GF-D8 (cell line): ENCODE results near the gene PASK.
"Not testable (repeated sequence)": the region's sequence is repeated elsewhere in the genome, so short reads cannot be mapped to it uniquely, and the experiment has no call there.

Experiments used
- DNase-seq: peaks from one replicate; lab custom pipeline; 2025; lab: John Stamatoyannopoulos, UW

The PASK gene

DNA sequence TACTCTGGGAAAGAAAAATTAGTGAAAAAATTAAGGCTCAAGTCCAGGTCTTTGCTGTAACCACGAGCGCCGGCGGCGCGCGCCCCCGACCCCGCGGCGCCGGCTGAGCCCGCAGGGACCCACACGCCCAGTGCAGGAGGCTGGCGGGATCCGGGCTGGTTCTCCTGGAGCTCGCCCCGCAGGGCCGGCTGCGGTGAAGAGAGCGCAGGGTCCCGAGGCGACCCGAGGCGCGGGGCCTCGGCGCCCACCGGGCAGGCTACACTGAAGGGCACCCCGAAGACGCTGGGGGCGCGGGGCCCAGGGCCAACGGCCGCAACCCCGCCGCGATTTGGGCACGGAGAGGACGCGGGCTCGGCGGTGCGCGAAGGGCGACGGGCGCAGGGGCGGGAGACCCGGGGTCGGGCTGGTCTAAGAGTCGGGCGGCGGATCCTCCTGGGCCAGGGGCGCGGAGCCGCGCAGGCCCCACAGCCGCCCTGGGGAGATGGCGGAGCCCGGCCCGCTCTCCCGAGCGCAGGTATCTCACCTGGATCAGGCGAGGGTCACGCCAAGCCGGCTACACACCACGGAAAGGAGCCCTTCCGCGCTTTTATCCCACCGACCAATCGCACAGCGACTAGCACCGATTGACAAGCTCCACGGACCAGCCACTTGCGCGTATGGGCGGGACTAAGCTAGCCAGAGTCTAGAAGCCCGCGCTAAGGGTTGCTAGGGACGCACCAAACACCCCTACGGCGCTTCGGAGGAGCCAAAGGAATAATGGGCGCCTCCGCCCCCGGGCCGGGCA lies at the start of gene PASK:
TSS of gene PASK (minus strand) at position 582 of the 784 bp plus-strand sequence. CDS start 6,440 bp downstream, outside the sequence.
- peak; percentile 86 for DNase-seq

- no peak for DNase-seq
Measured at GRCh38 chr2:241198381-241199279, 49.4 kb upstream of the PASK start.

GRCh38 chr2:241197947-241198346 lies 48.7 kb upstream of the PASK start:
- DNase-seq, result no peak

- not testable (repeated sequence) for DNase-seq
Measured at GRCh38 chr2:241197246-241197645, 48.0 kb upstream of the PASK start.

DNA sequence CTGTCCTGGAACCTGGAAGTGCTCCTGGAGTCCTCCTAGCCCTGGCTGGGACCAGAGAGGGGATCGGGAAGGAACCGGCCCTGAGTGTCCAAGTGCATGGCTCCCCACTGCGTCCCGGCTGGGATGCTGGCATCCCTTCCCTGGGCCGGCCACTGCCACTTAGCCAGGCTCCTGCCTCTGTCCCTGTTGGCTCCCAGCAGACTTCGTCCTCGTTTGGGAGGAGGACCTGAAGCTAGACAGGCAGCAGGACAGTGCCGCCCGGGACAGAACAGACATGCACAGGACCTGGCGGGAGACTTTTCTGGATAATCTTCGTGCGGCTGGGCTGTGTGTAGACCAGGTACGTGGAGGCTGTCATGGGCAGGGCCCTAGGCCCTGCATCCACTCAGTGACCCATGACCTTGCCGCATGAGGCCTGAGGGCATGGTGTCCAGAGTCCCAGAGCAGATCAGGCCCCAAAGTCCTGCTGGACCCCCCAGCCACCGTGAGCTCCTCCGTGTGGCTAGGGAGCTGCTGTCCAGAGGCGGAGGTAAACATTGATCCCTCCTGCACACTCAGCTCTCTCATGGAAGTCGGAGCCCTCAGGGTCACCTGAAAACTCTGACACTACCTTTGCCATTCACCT lies 46.3 kb upstream of the PASK start:
- DNase-seq, result no peak

DNA sequence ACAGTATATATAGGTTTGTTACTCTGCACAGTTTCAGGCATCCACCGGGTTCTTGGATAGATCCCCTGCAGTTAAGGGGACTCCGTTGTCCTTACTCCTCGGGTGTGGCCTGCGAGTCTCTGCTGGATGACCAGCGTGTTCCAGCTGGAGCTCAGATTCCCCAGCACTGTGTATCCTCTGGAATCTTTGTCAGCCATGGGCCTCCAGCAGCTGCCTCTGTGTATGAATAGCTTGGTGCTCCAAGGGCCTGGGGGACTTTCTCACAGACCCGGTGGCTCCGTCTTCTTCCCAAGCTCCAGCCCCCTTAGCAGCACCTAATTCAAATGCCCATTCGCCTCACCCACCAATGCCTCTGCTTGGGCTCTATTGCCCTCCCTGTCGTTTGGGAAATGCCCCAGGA lies 45.5 kb upstream of the PASK start:
- no peak for DNase-seq

DNA sequence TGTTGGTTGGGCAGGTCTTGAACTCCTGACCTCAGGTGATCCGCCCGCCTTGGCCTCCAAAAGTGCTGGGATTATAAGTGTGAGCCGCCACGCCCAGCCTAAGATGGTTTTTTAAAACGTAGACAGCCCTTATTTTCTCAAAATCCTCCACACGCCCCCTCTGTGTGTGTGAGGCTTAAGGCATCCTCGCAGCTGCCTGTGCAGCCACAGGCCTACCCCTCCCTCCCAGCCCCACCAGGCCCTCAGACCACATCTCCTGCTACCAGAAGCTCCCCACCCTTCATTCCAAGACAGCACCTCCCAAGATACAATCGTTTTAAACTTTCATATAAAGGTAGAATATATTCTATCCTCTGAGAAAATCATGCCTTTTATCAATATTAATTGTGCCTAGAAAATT lies 44.0 kb upstream of the PASK start:
- DNase-seq, result no peak

DNA sequence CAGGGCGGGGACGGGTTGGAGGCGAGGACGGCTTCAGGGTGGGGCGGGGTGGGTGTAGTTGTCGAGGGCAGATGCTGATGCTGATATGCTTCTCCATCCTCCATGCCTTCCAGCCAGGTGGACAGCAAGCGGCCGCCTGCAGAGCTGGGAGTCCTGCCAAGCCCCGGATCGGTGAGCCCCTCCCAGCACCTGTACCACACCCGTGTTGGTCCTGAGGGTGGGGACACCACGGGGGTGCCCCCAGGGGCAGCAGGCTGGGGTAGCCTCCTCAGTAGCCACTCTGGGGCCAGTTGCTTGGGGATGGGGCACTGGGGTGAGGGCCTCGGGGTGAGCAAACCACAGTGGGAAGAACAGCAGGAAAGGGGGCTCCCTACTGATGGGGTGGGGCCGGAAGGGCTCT lies 41.8 kb upstream of the PASK start:
- DNase-seq, result no peak

GRCh38 chr2:241190291-241190981 lies 41.2 kb upstream of the PASK start:
- DNase-seq, result no peak

DNA sequence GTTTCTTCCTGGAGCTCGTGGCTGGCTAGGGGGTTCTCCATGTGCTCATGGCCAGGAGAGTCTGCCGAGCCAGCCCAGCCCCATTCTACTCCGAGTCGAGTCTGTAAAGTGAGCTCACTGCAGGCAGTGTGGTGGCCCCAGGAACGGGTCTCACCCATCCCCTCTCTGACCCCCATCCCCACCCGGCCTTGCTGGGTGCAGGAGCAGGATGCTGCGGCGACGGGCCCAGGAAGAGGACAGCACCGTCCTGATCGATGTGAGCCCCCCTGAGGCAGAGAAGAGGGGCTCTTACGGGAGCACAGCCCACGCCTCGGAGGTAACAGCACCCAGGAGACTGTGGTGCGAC lies 40.6 kb upstream of the PASK start:
- DNase-seq, result no peak

DNA sequence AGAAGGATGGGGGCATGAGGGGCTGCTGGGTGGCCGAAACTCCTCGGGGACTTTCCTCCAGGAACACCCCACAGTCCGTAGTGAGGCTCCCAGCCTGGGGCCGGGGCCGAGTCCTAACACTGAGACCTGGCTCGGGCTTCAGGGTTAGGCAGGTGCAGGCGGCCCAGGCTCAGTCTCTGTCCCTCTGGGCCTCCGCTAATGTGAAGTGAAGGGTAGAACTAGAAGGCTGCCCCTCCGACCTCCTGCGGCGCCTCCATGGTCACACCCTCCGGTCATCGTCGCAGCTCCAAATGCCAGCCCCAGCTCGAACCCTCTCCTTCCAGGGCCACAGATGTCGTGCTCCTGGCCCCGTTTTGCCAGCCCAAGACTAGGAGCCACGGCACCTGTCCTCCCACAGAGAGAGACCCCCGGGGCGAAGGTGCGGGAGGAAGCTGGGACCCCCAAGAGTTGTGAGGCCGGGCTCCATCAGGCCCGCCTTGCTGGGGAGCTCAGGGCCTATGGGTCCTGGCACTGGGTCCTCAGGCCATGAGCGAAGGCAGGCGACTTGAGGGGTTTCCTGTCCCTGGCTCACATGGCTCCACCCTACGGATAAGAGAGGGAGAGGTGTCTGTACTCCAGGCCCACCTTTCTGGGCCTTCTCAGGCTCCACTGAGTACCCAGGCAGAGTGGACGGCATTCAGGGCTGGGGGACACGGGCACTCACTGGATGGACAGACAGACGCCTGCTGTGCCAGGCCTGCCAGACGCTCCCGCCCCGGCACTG lies 40.0 kb upstream of the PASK start:
- no peak for DNase-seq

DNA sequence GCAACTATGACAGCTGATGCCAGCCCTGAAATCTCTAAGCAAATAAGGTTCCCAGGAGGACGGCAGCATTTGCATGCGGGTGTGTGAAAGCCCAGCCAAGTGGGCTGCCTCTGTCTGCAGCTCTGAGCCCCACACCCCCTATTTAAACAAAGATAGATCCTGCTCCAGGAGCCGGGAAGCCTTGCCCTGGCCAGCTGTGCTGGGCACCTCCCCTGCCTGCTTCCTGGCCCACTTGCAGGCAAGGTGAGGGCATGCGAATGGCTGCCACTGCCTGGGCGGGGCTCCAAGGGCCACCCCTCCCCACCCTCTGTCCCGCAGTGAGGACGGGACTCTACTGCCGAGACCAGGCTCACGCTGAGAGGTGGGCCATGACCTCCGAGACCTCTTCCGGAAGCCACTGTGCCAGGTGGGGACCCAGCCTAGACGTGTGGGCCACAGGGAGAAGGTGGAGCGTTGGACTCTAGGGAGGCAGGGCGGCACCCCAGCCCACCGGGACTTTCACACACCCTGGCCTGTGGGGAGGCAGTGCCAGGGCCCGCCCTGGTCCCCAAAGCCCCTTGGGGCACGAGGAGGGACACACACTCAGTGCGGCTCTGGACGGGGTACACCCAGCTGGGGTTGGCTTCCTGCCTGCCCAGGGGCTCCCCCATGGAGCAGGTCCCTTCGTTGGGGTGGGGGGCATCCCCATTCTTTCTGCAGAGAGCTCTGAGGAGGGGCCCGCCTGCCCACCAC lies 39.3 kb upstream of the PASK start, which contains the start of gene ANO7:
TSS of gene ANO7 (plus strand) at position 317 of the 732 bp plus-strand sequence. CDS start 1,387 bp downstream, outside the sequence.
- no peak for DNase-seq

DNA sequence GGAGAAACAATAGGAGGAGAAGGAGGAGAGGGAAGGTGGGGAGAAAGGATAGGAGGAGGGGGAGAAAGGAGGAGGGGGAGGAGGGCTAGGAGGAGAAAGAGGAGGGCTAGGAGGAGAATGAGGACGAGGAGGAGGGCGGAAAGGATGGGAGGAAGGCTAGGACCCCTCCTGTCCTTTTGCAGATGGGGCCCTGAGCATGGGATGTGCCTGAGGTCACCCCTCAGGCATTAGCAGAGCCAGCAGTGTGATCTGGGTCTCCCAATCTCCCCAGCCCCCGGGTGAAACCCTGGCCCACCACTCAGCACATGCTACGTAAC lies 38.6 kb upstream of the PASK start:
- DNase-seq, result no peak

- DNase-seq, result no peak
Measured at GRCh38 chr2:241187101-241187917, 38.0 kb upstream of the PASK start.

- DNase-seq, result no peak
Measured at GRCh38 chr2:241185961-241186360, 36.7 kb upstream of the PASK start.

DNA sequence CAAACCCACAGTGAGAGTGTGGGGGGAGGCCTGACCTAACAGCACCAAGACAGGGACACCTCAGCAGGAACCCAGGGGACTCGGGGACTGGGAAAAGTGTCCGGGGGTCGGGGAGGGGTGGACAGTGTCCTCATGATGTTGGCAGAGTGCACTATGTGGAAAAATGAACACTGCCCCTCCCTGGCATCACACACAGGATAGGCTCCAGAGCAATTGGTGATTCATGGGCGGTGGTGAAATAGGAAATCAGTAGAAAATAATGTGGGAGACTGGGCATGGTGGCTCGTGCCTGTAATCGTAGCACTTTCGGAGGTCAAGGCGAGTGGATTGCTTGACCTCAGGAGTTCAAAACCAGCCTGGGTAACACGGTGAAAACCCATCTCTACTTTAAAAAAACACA lies 35.6 kb upstream of the PASK start:
- no peak for DNase-seq

GRCh38 chr2:241183221-241183620 lies 33.9 kb upstream of the PASK start:
- DNase-seq, result no peak

DNA sequence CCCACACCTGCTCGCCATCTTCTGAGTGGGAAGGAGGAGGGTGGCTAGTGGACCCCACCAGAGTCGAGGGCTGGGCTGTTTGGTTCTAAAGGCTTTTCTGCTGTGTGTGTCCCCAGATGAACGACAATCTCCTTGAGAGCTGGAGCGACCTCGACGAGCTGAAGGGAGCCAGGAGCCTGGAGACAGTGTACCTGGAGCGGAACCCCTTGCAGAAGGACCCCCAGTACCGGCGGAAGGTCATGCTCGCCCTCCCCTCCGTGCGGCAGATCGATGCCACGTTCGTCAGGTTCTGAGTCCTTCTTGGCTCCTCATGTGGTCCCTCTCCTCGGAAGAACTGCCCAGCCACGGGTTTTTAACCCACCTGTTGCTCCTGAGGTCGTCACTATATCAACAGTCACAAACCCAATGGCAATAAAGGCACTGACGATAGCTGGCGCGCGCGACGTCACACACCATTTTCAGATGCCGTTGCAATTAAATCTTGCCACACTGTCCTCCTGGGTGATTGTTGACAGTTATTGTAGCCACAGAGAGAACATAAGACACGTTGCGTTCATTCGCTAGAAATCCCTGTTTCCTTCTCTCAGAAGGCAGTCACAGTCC lies 33.4 kb upstream of the PASK start:
- DNase-seq, result no peak

DNA sequence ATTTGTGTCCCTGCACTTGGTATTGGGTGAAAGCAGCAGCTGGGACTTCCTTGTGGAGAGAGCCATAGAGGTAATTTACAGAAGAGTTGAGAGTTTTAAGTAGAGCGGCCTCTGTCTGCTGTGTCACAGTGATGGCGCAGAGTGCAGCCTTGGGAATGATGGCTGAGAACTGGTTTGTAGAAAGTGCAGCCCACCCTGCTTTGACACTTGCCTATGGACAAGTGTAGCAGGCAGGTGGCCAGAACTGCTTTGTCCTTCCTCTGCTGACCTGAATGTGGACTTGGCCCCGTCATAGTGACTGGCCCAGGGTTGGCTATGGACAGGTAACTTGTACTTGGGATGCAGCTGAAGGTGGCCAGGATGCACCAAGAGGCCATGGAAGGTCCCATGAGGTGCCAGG lies 32.9 kb upstream of the PASK start:
- no peak for DNase-seq
